ENCODE data around the gene ACOX1.

Gene ACOX1

GRCh38 chr17:75959051-75959838, 19.7 kb downstream of the ACOX1 start:
- Histone ChIP-seq H3K36me3 (peaks cover 36% of the 10 kb centered on the region), H3K27me3 (ENCODE audit: insufficient read depth, low read depth, severe bottlenecking) (no peaks in the 10 kb centered on the region), H3K9me3 (ENCODE audit: severe bottlenecking) (no peaks in the 10 kb centered on the region), H3K27ac (no peak overlapping the region), H3K4me3 (ENCODE audit: low read depth, low read length) (no peak overlapping the region)
- TF ChIP-seq CTCF (IDR thresholded peaks at IDR 0.05; ENCODE audit: low read depth, low read length): no peak
- DNase-seq: no peak

- no peak for TF ChIP-seq CTCF (IDR thresholded peaks at IDR 0.05; ENCODE audit: low read depth, low read length)
- Histone ChIP-seq H3K9me3 (ENCODE audit: severe bottlenecking) (no peaks in the 10 kb centered on the region), H3K27ac (no peak overlapping the region), H3K36me3 (peaks cover 83% of the 10 kb centered on the region), H3K4me3 (ENCODE audit: low read depth, low read length) (no peak overlapping the region), H3K27me3 (ENCODE audit: insufficient read depth, low read depth, severe bottlenecking) (no peaks in the 10 kb centered on the region)
- DNase-seq: no peak
These were observed 28.0 kb downstream of the ACOX1 start for GRCh38 chr17:75950855-75951554.

GRCh38 chr17:75950421-75950820, 28.5 kb downstream of the ACOX1 start:
- Histone ChIP-seq H3K36me3 (peaks cover 79% of the 10 kb centered on the region), H3K9me3 (ENCODE audit: severe bottlenecking) (no peaks in the 10 kb centered on the region), H3K4me3 (ENCODE audit: low read depth, low read length) (no peak overlapping the region), H3K27me3 (ENCODE audit: insufficient read depth, low read depth, severe bottlenecking) (no peaks in the 10 kb centered on the region), H3K27ac (no peak overlapping the region)
- no peak for DNase-seq
- no peak for TF ChIP-seq CTCF (IDR thresholded peaks at IDR 0.05; ENCODE audit: low read depth, low read length)

DNA sequence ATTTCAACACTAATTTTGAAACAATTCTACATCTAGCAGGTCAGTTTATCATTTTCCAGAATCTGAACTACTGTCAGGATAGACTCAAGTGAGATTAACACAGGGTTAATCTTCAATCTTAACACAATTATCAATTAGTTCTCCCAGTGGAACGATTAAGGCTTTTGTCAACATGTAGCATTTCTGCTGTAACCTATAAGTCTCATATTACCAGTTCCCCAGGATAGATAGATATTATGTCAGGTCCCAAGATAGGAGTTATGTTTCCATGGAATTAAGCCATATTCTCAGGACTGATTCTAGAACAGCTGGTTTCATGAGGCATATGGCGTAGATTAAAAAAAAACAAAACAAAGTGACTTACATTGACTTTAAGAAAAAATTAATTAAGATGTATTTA, 33.8 kb downstream of the ACOX1 start:
- no peak for DNase-seq
- H3K4me3 ChIP-seq (ENCODE audit: low read depth, low read length): no peak overlapping the region
- H3K27me3 ChIP-seq (ENCODE audit: insufficient read depth, low read depth, severe bottlenecking): no peaks in the 10 kb centered on the region
- no peaks in the 10 kb centered on the region for H3K9me3 ChIP-seq (ENCODE audit: severe bottlenecking)
- H3K36me3 ChIP-seq: peaks cover 49% of the 10 kb centered on the region
- no peak overlapping the region for H3K27ac ChIP-seq
- no peak for TF ChIP-seq CTCF (IDR thresholded peaks at IDR 0.05; ENCODE audit: low read depth, low read length)

- peaks cover 34% of the 10 kb centered on the region for H3K36me3 ChIP-seq
- H3K27me3 ChIP-seq (ENCODE audit: insufficient read depth, low read depth, severe bottlenecking): no peaks in the 10 kb centered on the region
- no peak for DNase-seq
- H3K4me3 ChIP-seq (ENCODE audit: low read depth, low read length): no peak overlapping the region
- H3K9me3 ChIP-seq (ENCODE audit: severe bottlenecking): no peaks in the 10 kb centered on the region
- TF ChIP-seq CTCF (IDR thresholded peaks at IDR 0.05; ENCODE audit: low read depth, low read length): no peak
- no peak overlapping the region for H3K27ac ChIP-seq
These were observed 35.5 kb downstream of the ACOX1 start for GRCh38 chr17:75943491-75943890.

Measured in WERI-Rb-1 (cell line).